ENCODE results near the gene DCDC1.

The DCDC1 gene

GRCh38 chr11:30878400-30878799 is 491.1 kb downstream of the DCDC1 start:
- Histone ChIP-seq H3K27me3 (ENCODE audit: insufficient read depth, low read depth) (no peaks in the 10 kb centered on the region), H3K27ac (no peak overlapping the region), H3K4me2 (no peak overlapping the region), H2AFZ (ENCODE audit: low read depth) (no peak overlapping the region), H3K9ac (no peak overlapping the region), H4K20me1 (ENCODE audit: insufficient read depth) (no peaks in the 10 kb centered on the region), H3K79me2 (ENCODE audit: insufficient read depth, low read depth) (no peaks in the 10 kb centered on the region), H3K36me3 (ENCODE audit: insufficient read depth) (no peaks in the 10 kb centered on the region), H3K4me1 (ENCODE audit: low read depth, poor library complexity, severe bottlenecking) (no peaks in the 10 kb centered on the region), H3K4me3 (IDR thresholded peaks at IDR 0.05; ENCODE audit: insufficient read depth, low read depth, low read length) (no peak overlapping the region)
- no peak for TF ChIP-seq CTCF (conservative IDR thresholded peaks at IDR 0.05; ENCODE audit: low read depth, low read length)

GRCh38 chr11:30876663-30877396 is 492.7 kb downstream of the DCDC1 start:
- no peak overlapping the region for H2AFZ ChIP-seq (ENCODE audit: low read depth)
- no peak overlapping the region for H3K4me2 ChIP-seq
- H3K4me1 ChIP-seq (ENCODE audit: low read depth, poor library complexity, severe bottlenecking): no peaks in the 10 kb centered on the region
- TF ChIP-seq CTCF (conservative IDR thresholded peaks at IDR 0.05; ENCODE audit: low read depth, low read length): no peak
- no peaks in the 10 kb centered on the region for H3K79me2 ChIP-seq (ENCODE audit: insufficient read depth, low read depth)
- H3K9ac ChIP-seq: no peak overlapping the region
- H3K27ac ChIP-seq: no peak overlapping the region
- no peaks in the 10 kb centered on the region for H4K20me1 ChIP-seq (ENCODE audit: insufficient read depth)
- no peaks in the 10 kb centered on the region for H3K27me3 ChIP-seq (ENCODE audit: insufficient read depth, low read depth)
- no peak overlapping the region for H3K4me3 ChIP-seq (IDR thresholded peaks at IDR 0.05; ENCODE audit: insufficient read depth, low read depth, low read length)
- no peaks in the 10 kb centered on the region for H3K36me3 ChIP-seq (ENCODE audit: insufficient read depth)

GRCh38 chr11:30876228-30876627 is 493.3 kb downstream of the DCDC1 start:
- Histone ChIP-seq H4K20me1 (ENCODE audit: insufficient read depth) (no peaks in the 10 kb centered on the region), H3K4me1 (ENCODE audit: low read depth, poor library complexity, severe bottlenecking) (no peaks in the 10 kb centered on the region), H3K36me3 (ENCODE audit: insufficient read depth) (no peaks in the 10 kb centered on the region), H3K27me3 (ENCODE audit: insufficient read depth, low read depth) (no peaks in the 10 kb centered on the region), H3K4me2 (no peak overlapping the region), H3K9ac (no peak overlapping the region), H3K79me2 (ENCODE audit: insufficient read depth, low read depth) (no peaks in the 10 kb centered on the region), H3K4me3 (IDR thresholded peaks at IDR 0.05; ENCODE audit: insufficient read depth, low read depth, low read length) (no peak overlapping the region), H2AFZ (ENCODE audit: low read depth) (no peak overlapping the region), H3K27ac (no peak overlapping the region)
- TF ChIP-seq CTCF (conservative IDR thresholded peaks at IDR 0.05; ENCODE audit: low read depth, low read length): no peak

- H3K4me3 ChIP-seq (IDR thresholded peaks at IDR 0.05; ENCODE audit: insufficient read depth, low read depth, low read length): no peak overlapping the region
- no peaks in the 10 kb centered on the region for H3K27me3 ChIP-seq (ENCODE audit: insufficient read depth, low read depth)
- no peaks in the 10 kb centered on the region for H4K20me1 ChIP-seq (ENCODE audit: insufficient read depth)
- H3K27ac ChIP-seq: no peak overlapping the region
- no peak for TF ChIP-seq CTCF (conservative IDR thresholded peaks at IDR 0.05; ENCODE audit: low read depth, low read length)
- H2AFZ ChIP-seq (ENCODE audit: low read depth): no peak overlapping the region
- H3K9ac ChIP-seq: no peak overlapping the region
- no peaks in the 10 kb centered on the region for H3K4me1 ChIP-seq (ENCODE audit: low read depth, poor library complexity, severe bottlenecking)
- no peak overlapping the region for H3K4me2 ChIP-seq
- no peaks in the 10 kb centered on the region for H3K36me3 ChIP-seq (ENCODE audit: insufficient read depth)
- H3K79me2 ChIP-seq (ENCODE audit: insufficient read depth, low read depth): no peaks in the 10 kb centered on the region
These were observed 493.7 kb downstream of the DCDC1 start for GRCh38 chr11:30875806-30876205.

Measured in KMS-11 (cell line).